CD4-positive, alpha-beta T cell treated with Interleukin-6 for 4 hours (primary cell): ENCODE results near the gene BTF3.
A peak's percentile ranks its signal among the peaks of the same experiment; 100 is the strongest.
"Not testable (repeated sequence)": the region's sequence is repeated elsewhere in the genome, so short reads cannot be mapped to it uniquely, and the experiment has no call there.

Experiments used
- DNase-seq: peaks from one replicate; pipeline ENCODE4 v3.0.0-alpha.2; 2020; ENCODE audit warnings: mixed read lengths

The BTF3 gene

DNA sequence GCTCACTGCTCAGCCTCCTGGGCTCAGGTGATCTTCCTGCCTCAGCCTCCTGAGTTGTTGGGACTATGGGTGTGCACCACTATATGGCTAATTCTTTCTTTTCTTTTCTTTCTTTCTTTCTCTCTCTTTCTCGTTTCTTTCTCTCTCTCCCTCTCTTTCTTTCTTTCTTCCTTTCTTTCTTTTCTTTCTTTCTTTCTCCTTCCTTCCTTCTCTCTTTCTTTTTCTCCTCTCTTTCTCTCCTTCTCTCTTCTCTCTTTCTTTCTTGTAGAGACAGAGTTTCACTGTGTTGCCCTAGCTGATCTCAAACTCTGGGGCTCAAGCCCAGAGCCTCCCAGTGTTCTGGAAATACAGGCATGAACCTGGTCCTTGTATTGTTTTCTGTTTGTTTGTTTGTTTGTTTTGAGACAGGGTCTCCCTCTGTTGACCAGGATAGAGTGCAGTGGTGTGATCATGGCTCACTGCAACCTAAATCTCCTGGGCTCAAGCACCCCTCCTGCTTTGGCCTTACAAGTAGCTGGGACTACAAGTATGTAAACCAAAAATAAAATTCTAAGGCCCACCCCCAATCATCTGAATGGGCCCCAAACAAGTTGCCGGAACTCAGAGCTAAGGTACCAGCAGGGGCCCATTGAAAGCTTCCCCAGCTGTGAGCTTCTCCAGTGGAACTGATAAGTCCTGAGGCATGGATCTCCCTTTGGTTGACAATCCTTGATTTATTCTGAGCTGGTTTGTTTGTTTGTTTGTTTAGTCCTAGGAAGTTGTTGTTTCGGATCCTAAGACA is 11.9 kb upstream of the BTF3 start:
- no peak for DNase-seq

DNA sequence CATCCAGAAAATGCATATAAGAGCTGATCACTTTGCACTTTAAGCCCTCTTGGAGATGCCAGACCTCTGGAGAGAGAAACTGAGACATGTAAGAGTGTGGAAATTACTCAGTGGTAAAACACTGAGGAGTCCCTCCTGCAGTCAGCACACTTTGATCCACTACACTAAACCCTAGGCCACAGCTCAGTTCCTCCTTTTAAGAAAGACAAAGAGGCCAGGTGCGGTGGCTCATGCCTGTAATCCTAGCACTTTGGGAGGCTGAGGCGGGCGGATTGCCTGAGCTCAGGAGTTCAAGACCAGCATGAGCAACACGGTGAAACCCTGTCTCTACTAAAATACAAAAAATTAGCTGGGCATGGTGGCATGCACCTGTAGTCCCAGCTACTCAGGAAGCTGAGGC is 11.0 kb upstream of the BTF3 start:
- DNase-seq, result not testable (repeated sequence)

DNA sequence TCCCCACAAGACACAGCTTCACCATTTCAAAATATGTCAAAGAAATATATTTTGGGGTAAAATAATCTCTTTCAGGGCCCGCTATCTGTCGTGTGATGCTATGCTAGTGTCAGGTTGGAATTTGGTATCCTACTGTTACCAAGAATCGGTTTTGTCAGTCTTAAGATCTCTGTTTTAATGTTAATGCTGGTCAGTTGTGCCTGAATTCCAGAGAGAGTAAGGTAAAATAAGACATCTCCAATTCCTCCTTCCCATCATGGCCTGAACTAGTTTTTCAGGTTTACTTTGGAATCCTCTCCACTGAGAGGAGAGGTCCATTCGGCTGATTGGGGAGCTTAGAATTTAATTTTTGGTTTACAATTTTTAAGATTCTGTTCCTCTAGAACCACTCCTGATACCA is 10.4 kb upstream of the BTF3 start:
- DNase-seq, result no peak

DNA sequence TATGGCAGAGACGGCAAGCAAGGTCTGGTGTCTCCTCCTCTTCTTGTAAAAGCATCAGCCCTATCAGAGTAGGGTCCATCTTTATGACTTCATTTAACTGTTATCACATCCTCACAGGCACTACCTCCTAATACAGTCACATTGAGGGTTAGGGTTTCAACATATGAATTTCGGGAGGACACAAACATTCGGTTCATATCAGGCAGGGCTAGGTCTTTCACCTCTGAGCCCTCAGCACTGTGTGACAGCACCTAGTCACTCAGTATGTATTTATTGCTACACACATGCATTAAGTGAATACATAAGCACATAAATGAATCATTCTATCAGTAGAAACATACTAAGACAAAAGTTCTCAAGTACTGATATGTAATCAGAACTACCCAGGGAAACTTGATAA is 9.4 kb upstream of the BTF3 start:
- no peak for DNase-seq

DNA sequence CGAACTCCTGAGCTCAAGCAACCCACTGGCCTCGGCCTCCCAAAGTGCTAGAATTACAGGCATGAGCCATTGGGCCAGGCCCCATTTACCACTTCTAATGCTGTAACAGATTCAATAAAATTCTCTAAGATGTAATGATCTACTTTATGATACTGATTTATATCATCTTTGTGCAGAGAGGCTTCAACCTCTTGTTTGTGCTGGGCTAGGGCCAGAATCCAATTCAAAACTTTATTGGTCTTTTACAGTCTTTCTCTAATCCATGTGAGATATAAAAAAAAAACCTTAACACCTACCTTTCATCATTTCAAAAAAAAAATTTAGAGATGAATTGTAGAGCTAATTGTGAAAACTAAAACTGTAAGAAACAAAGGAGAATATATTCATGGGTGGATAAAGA is 8.2 kb upstream of the BTF3 start:
- no peak for DNase-seq

DNA sequence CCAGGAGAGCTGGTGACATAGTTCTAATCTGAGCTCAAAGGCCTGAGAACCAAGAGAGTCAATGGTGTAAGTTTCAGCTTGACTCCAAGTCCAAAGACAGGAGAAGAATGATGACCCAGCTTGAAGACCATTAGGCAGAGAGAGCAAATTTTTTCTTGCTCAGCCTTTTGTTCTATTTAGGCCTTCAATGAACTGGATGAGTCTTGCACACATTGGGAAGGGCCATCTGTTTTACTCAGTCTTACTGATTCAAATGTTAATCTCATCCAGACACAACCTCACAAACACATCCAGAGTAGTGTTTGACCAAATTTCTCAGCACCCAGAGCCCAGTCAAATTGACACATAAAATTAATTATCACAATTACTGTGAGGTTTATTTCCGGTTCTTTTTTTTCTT is 7.1 kb upstream of the BTF3 start:
- DNase-seq, result no peak

- no peak for DNase-seq
These were observed 4.8 kb upstream of the BTF3 start for GRCh38 chr5:73493421-73493820.

DNA sequence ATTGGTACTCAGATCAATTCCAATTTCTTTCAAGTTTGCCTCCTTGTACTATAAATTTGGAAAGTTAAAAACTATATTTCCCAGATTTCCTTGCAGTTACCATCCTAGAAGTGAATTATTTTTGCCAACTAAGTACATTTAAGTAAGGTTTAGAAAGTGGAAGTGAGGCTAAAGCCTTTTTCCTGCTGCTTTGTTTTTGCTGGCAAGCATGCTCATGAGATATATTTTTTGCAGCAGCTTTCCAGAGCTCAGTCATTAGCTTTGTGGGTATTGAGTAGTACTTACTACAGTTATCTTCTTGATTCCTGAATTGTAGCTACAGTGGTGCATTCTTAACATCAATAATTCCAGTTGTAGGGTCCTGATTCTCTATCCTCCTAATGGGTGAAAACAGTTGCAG is 3.5 kb upstream of the BTF3 start:
- no peak for DNase-seq

GRCh38 chr5:73495772-73496335 is 2.4 kb upstream of the BTF3 start:
- no peak for DNase-seq

GRCh38 chr5:73496984-73497457 is 1.2 kb upstream of the BTF3 start:
- no peak for DNase-seq

DNA sequence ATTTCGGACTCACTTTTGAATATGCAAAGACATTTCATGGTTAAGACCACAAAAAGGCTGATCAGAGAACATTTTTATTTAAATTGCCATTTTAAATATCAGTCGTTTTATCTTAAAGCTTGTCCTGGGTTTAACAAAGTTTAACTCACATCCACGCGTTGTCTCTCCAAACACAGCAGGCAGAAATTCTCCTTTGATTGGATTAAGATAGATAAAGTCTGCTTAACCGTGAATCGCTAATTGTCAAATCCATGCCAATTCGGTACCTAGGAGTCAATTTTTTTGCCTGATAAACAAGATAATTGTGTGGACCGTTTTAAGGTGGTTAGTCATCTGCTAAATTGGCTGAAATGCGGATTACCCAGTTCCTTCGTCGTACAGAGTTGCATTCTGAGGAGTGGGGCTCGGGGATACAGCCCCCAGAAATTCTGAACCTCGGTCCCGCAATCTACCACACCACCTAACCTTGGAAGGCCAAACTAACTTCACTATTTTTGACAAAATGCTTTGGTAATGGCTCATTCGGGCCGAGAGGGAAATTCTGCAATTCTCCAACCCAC is 665 bp upstream of the BTF3 start:
- DNase-seq, result no peak

- DNase-seq, result no peak
These were observed 945 bp downstream of the BTF3 start for GRCh38 chr5:73499187-73499586.

- DNase-seq, result no peak
These were observed 1.5 kb downstream of the BTF3 start for GRCh38 chr5:73499756-73500155.

DNA sequence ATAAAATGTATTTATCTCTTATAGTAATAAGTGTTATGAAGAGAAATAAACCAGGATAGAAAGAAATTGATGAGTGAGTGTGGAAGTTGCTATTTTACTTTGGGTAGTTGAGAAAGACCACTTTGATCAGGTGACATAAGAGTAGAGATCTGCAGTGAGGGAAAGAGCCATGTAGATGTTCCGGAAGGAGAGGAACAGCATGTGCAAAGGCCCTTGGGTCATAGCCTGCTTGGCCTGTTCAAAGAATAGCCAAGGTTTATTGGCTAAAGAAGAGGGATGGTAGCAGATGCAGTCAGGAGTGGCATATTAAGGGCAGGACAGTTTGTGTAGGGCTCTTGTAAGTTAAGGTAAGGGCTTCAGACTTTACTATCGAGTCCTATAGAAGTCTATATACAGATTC is 3.2 kb downstream of the BTF3 start:
- no peak for DNase-seq

DNA sequence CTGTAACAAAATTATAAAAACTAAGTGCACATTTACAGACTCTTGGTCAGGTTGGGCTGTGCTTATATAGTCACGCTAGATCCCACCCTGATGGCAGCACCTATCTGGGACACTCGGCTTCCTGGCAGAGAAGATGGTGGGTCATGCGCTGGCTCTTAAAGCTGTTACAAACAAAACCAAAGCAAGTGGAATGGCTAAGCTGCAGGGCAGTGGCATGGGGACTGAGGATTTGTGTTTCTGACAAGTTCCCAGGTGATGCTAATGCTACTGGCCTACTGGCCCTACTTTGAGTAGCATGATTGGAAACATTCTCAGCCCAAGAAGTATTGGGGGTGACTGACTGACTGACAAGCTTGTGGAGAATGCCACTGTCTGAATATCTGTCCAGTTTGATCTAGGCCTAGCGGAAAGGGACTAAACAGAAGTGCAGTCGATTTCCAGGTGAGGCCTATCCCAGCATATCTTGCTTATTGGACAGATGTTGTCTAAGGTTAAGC is 8.3 kb downstream of the BTF3 start:
- no peak for DNase-seq

DNA sequence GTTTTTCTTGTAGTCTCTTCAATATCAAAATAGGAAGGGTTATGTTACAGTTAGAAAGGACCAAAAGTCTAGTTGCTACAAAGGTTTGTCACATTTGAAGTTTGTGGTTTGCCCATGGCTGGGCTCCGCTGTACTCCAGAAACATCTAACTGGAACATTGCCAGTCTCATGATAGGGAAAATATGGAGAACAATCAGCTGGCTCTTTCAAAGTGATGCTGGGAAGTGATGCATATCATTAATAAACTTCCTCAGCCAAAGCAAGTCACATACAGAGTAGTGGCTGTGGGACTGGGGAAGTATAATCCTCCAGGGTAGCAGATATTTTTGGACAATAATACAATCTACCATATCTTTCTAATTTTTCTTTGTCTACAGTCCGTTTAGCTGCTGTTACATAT is 8.8 kb downstream of the BTF3 start:
- DNase-seq, result no peak

GRCh38 chr5:73508521-73508920 is 10.3 kb downstream of the BTF3 start:
- DNase-seq, result not testable (repeated sequence)

DNA sequence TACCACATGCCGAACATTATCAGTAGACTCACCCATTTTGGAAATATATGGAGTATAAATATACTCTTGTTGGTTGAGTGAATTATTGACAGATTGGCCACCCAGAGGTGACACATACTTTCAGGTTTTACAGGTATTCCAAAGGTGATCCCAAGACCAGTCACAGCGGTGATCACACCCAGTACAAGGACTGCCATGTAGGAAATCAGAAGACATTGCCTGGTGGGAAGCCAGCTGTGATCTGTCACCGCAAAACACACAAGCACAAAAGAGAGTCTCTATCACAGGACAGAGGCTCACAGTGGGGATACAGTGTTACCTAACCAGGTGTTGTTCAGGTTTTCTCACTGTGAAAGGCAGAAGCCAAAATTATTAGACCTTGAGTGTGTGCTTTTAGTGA is 15.8 kb downstream of the BTF3 start:
- no peak for DNase-seq

GRCh38 chr5:73514418-73514817 is 16.2 kb downstream of the BTF3 start:
- no peak for DNase-seq

- DNase-seq, result no peak
These were observed 17.0 kb downstream of the BTF3 start for GRCh38 chr5:73515232-73515631.

DNA sequence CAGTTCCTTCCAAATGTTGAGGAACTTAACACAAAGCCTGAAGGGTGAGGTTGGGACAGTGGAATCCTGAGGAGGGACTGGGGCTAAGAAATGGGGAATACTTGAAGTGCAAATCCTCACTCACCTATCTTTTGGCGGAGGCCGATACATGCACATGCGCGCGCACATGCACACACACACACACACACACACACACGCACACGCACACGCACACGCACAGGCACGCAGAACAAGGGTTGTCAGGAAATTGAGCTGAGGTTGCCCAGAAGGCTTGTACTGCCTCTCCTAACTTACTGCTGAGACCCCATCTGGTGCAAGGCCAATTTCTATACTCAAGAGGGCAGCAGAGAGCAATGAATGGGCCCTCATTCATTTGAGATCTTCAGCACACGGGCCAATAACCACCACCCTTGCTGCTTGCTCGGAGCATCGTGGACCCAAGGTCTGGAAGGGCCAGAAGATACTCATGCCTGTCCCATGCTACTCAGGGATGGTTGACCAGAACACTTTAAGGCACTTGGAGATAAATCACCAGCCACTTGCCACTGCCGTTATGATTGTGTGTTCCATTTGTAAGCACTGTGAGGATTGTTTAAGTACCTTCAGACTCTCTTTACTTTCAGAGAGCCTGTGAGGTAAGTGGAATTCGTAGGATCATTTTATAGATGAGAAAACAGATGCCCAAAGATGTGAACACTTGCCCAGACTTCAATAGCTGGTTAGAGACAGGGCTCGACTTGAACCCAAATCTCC is 21.5 kb downstream of the BTF3 start:
- DNase-seq, result peak; percentile 69

DNA sequence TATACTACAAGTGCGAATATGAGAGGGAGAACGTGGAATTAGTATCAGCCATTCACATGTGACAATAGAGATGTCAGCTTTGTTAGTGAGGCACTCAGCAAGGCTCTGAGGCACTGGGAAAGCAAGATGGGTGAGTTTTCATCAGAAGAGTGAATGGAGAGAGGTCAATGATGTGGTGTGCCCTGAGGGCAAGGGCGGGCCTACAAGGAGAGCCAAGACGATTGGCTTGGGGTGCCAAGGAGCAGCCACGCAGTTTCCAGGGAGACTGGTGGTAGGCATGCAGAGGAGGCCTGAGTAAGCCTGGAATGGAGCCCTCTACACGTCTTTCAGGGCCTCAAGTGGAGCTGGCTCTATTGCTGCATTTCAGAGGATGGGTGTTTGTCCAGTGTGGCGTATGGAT is 24.7 kb downstream of the BTF3 start:
- DNase-seq, result no peak

DNA sequence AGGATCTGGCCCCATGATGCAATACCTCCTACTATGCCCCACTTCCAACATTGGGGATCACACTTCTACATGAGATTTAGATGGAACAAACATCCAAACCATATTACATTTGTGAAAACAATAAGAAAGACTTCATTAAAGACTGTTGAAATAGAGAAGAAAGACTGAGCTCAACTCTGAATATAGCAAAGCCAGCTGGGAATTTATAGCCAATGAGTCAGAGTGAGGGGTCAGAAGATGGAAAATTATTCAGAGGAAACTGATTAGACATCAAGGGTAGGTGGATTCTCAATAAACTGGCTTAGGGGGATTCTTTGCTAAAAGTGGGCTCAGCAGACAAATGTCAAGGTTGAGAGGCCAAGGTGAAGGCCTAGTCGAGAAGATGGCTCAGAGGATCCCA is 25.6 kb downstream of the BTF3 start:
- DNase-seq, result no peak
